ENCODE measurements around the gene CCDC148.

DNA sequence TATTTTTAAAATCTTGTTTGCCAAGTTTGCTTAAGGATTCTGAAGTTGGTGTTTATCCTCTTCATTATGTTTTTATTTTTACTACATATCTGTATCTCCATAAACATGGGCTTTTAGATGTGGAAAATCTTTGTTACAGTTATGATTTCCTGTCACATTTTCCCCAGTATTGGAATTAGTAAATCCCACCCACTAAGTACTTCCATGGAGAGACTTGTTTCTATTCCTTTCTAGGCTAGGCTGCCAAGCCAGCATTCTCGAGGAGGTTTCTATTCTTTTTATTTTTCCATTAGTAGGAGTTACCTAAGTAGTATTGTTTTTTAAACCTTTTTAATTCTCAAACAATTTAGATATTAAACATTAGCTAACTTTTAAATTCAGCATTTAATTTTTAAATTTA, 22.3 kb upstream of the CCDC148 start:
- TF ChIP-seq MYC (IDR thresholded peaks at IDR 0.05; ENCODE audit: low read depth, low read length), result no peak
- TF ChIP-seq, protein P1, sequence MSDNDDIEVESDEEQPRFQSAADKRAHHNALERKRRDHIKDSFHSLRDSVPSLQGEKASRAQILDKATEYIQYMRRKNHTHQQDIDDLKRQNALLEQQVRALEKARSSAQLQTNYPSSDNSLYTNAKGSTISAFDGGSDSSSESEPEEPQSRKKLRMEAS (IDR thresholded peaks at IDR 0.05; ENCODE audit: insufficient read depth, insufficient read length), result no peak

Measured in endothelial cell of umbilical vein (primary cell).